Limb (tissue), 2 donors: ENCODE results near the gene C5orf63.
"Not testable (repeated sequence)": the region's sequence is repeated elsewhere in the genome, so short reads cannot be mapped to it uniquely, and the experiment has no call there.

Source experiments
- DNase-seq, 2 donors: peaks; one replicate each; pipeline ENCODE4 v3.0.0-alpha.2; 2016; ENCODE audit errors: extremely low spot score in 2 of 2

Gene C5orf63

DNA sequence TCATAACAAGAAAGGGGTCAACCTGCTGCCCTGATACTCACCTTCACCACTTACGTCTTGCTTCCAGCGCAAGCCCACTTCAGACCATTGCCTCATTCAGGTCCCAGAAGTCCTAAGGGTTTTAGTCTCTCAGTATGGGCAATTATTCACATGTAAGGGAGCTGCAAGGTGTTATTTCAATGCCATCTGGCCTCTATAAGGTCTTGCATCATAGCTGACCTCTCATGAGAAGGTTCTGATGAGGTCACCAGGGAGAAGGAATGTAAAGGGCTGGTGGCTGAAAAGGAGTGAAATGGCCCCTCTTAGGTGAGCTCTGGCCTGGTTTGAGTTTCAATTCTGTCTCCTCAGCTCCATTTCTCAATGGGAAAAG is 41.5 kb downstream of the C5orf63 start:
- no peak for DNase-seq

DNA sequence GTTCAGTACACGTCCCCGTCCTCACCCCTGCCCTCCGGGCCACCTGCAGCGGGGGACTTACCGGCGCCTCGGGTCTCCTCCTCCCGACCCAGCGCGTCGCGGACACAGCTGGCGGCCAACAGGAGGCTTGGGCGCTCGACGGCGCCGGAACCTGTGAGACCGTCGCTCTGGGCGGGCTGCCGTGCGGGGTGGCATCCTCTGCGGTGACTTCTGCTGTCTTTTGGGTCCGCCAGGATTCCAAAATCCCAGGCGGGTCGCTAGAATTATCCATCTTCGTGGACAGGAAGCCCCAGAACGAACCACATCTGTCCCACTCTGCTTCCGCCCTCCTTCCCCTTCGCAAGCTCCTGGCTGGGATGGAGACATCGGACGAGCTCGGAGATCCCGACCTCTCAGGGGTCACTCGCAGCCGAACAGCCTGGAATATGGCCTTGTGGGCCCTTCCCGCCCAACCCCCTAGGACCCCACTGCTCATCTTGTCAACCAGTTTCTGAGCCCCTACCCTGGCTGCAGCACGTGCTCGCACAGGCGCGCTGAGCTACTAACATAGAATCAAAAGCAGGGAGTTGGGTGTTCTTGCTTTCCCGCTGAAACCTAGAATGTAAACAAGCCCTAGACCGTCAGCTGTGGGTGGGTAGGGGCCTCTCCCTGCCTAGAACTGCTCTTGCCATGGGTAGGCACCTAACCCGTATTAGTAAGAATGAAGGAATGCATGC is 42.0 kb downstream of the C5orf63 start:
- DNase-seq, result peak in 1 of 2 donors; percentile 42

GRCh38 chr5:127030259-127031146 is 42.8 kb downstream of the C5orf63 start, which contains the start of gene MARCHF3:
MARCHF3 (minus strand) TSS chr5:127030558; CDS start chr5:126918171, 112,387 bp downstream.
- DNase-seq, result peak; percentile 94 to 97

DNA sequence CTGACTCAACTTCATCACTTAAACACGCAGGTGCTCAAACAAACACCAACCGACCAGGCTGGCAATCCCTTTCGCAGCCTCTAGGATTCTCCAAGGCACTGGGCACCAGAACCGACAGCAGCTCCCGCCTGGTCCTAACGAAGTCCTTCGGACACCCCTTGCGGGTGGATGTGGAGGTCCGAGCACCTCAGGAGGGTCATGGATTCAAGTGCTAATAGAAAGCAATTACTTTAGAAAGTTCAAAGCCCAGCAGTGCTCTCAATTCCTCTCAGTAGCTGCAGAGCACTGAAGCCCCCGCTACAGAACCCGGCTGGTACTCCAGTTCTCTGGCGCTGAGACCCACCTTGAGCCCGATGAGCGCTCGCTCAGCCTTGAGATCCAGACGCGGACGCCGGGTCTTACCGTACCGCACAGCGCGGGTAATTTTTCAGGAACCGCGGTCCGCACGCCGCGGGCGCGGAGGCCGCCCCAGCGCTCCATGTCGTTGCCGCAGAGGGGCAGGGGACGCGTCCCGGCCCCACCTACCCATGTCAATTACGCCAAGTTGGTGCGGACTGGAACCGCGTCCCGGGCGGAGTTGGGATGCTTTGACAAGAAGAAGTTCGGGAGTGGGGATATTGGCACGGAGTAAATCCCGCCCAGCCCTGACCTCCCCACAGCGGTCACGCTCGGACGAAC is 43.6 kb downstream of the C5orf63 start:
- peak in 1 of 2 donors; percentile 67 for DNase-seq

GRCh38 chr5:127028822-127029457 is 44.4 kb downstream of the C5orf63 start:
- DNase-seq, result peak; percentile 53 to 59

- DNase-seq, result no peak
Measured at GRCh38 chr5:127027539-127027938, 45.8 kb downstream of the C5orf63 start.

- DNase-seq, result no peak
Measured at GRCh38 chr5:127026166-127026565, 47.1 kb downstream of the C5orf63 start.

DNA sequence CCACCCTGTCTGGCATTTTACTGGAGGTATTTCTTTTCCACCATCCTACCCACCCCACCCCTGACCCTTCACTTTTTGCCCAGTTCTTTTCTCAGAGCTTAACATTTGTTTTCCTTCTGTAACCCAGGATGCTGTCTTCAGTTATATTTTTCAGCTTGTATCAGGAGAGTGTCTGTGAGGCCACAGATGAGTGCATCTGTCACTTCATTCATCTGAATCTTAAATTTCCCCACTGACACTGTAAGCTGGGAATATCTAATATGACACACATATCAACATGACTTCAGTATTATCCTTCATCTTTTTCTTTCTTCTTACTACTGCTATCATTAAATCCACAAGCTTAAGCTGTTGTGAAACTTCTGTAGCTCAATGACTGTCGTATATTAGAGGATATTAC is 47.8 kb downstream of the C5orf63 start:
- DNase-seq, result no peak

DNA sequence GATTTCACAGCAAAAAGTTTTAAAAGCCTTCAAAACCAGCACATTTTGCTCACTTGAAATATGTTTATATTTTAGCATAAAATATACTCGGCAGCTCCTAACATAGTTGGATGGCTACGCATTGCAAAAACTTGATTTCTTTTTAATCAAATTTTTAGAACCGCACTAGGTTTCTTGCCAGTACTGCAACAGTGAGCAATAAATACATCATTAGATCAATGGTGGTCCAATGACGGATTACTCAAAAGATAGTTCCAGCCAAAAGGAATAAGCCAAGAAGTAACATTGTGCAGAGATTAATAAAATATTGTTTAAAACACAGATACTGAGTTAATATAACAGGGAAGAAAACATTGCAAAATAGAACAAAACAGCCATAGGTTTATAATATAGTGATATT is 48.5 kb downstream of the C5orf63 start:
- DNase-seq, result no peak

DNA sequence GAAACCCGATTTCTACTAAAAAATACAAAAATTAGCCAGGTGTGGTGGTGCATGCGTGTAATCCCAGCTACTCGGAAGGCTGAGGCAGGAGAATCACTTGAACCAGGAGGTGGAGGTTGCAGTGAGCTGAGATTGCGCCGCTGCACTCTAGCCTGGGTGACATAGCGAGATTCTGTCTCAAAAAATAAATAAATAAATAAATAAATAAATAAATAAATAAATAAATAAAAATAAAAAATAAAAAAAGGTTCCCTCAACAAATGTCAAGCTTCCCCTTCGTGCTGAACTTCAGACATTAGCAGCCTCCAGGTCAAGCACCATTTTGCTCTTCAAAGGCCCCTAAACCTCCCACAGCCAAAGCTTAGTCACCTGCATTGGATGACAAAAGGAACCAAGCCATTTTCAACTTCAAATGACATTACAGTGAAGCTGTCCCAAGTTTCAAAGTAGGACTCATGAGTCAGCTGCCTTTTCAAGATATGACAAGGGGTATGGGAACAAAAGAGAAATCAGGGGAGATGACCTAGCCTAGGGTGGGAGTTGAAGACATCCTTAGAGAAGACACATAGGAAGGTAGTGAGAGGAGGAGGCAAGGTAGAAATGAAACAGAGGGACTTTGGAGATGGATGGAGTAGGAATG is 49.6 kb downstream of the C5orf63 start:
- not testable (repeated sequence) for DNase-seq

- no peak for DNase-seq
Measured at GRCh38 chr5:127022846-127023245, 50.5 kb downstream of the C5orf63 start.

- DNase-seq, result no peak
Measured at GRCh38 chr5:127019928-127020327, 53.4 kb downstream of the C5orf63 start.

DNA sequence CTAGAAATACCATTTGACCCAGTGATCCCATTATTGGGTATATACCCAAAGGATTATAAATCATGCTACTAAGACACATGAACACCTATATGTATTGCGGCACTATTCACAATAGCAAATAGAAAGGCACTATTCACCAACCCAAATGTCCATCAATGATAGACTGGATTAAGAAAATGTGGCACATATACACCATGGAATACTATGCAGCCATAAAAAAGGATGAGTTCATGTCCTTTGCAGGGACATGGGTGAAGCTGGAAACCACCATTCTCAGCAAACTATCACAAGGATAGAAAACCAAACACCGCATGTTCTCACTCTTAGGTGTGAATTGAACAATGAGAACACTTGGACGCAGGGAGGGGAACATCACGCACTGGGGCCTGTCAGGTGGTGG is 56.6 kb downstream of the C5orf63 start:
- not testable (repeated sequence) for DNase-seq

- DNase-seq, result no peak
Measured at GRCh38 chr5:127015716-127016115, 57.6 kb downstream of the C5orf63 start.

DNA sequence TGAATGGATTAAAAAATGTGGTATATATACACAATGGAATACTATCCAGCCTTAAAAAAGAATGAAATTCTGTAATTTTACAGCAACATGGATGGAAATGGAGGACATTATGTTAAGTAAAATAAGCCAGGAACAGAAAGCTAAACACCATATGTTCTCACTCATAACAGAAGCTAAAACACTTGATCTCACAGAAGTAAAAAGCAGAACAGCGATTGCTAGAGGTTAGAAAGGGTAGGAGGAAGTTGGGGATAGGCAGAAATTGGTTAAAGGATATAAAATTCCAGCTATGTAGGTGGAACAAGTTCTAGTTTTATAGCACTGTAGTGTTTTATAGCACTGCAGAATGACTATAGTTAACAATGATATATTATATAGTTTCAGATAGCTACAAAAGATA is 58.7 kb downstream of the C5orf63 start:
- DNase-seq, result no peak

DNA sequence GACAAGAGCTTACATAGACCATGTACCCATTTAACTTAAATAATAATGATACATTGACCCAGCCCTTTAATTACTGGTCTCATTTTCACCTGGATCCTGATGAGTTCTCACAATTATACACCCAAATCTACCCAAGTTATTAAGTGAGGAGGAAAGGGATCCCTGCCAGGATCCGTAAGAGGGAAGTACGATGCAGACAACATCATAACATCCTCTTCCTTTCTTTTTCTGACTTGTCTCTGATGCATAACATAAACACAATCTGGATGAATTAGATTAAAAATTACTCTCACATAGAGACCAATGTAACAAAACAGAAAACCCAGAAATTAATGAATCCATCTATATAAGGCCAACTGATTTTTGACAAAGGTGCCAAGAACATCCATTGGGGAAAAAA is 59.9 kb downstream of the C5orf63 start:
- DNase-seq, result no peak

DNA sequence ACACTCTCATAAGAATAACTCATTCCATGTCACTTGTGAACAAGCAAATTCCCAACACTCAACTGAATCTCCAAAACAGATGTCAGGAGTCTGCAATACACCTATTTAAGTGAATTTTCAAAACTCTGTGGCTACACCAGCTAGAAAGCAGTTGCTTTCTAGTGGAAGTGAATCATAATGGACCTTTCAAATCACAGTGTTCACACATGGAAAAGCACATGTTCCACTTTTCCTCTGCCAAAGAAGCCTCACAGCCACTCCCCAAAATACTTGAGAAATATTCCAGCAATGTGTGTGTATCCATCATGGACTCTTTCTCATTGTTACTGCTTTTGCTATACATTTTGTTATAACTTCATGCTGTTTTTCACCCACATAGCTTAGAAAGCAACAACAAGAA is 60.4 kb downstream of the C5orf63 start:
- DNase-seq, result no peak

GRCh38 chr5:127011961-127012644 is 61.2 kb downstream of the C5orf63 start:
- no peak for DNase-seq

DNA sequence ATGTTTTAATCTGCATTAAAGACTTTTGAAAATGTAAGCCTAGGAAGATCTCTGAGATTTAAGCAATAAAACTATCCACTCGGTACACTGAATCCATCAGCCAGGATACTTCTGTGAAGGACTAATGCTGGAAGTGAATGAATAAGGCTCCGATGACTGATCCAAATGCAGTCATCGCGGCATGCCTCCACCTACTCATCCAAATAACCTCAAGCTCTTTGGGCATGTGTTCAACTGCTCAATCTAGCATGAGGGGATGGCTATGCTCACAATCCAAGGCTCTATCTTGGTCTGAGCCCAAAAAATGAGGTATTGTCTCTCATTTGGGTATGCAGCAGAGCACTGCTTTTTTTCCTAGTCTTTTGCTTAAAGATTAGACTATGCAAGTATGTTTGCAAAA is 62.1 kb downstream of the C5orf63 start:
- no peak for DNase-seq

GRCh38 chr5:127010362-127010761 is 62.9 kb downstream of the C5orf63 start:
- no peak for DNase-seq

DNA sequence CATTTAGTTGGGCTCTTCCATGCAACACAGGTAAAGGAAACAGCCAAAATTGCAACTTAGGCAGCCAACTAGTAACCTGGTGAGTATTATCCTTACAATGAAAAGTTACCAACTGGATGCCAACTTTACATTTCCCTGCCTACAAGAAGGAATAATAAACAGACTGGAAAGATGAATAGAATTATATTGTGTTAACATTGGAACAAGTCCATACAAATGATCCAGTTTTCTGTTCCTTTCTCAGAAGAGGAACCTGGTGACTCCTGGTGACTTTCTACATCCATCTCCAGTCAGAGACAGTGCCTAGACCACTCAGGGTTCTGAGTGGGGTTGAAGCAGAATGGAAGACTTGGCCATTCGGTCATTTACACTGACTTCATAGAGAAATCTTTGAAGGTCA is 63.5 kb downstream of the C5orf63 start:
- DNase-seq, result no peak
